Stimulated activated CD4-positive, alpha-beta T cell treated with anti-CD3 and anti-CD28 coated beads, Interleukin-4, amount 100 ng/mL, for 48 hours (primary cell): ENCODE measurements around the gene GPR153.
A peak's percentile ranks its signal among the peaks of the same experiment; 100 is the strongest.

Experiments
- DNase-seq, 2 donors: peaks; one replicate each; pipeline ENCODE4 v3.0.0-alpha.2; 2020; ENCODE audit warnings: low read depth in 2 of 2

GPR153 gene

GRCh38 chr1:6200188-6200809, 60.6 kb downstream of the GPR153 start:
- no peak for DNase-seq

- DNase-seq: peak; percentile 95 to 98
These were observed 61.4 kb downstream of the GPR153 start, which contains the start of gene RPL22 for GRCh38 chr1:6199298-6200187. RPL22 (minus strand) TSS chr1:6199595; CDS start chr1:6199573, 22 bp downstream.

DNA sequence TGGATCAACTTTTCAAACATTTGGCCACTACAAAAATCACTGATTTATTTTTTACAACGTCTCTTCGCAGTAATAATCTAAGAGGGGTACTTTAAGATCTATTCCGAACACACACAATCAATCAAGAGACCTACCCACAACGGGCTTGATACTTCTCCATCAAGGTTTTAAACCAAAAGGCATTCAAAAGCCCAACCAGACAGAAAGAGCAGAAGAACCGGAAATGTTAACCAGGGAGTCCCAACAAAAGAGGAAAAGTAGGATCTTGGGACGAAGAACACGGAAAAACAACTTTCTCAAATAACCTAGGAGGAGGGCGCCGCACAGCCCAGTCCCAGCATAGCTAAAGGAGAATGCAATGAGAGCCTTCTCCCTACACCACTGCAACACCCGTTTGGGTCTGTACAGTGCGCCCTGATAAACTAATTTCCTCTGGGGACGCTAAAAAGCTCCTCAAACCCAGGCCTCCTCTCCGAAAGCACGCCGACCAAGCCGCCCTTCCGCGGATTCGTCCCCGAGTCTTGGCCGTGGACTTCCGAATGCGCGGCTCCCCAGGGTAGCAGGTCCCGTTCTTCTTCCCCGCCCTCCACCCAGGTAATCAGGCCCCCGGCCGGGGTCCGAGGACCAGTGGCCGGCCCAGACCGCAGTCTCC, 62.1 kb downstream of the GPR153 start:
- no peak for DNase-seq

DNA sequence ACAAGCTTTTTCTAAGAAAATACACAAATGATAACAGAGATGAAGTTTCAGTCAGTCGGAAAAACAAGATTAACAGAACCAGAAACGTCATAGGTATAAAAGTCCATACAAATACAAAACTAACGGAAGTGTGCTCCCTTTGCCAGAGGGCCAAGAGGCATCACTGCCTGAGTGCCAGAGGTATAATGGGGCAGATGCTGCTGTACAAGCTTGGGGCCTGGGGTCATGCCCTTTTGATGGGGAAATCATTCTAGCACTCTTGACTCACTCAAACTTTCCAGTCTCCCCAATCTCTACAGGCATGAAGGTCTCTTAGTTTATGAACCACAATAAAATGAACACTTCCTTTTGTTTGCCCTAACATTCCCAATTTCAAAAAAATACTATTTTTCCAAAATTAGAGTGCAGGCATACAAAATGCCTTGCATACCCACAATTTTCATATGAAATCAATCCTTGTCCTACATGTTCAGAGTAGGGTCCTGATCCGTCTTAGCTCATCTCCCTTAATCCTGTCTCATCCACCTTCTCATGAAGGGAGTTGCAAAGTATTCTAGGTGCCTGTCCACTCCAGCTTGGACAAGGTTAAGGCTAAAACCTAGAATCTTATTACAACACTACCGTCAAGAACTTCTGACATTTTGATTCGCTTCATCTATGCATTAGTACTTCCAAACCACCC, 63.0 kb downstream of the GPR153 start:
- no peak for DNase-seq
